BJ (cell line): Measurements from ENCODE around the gene TFAP2E. TPM values are rescaled to one million over a fixed set of nuclear protein-coding genes. Genes with fewer than 3 reads are reported as not detected.
A peak's percentile ranks its signal among the peaks of the same experiment; 100 is the strongest.

ENCODE experiments used
- CTCF ChIA-PET: fragments of 350-600 bp; formaldehyde crosslinking; extraction: SDS; loops from one replicate; lab custom pipeline; 2021; ENCODE audit warnings: antibody characterized with exemption, inconsistent platforms; lab: Yijun Ruan, JAX
- POLR2A ChIA-PET: fragments of 300-600 bp; sonication (Branson Sonifier 250); formaldehyde crosslinking; extraction: SDS; loops from one replicate; lab custom pipeline; 2021; ENCODE audit warnings: antibody characterized with exemption; lab: Charles Lee
- DNase-seq: peaks from one replicate; pipeline ENCODE4 v3.0.0-alpha.2; 2011; ENCODE audit warnings: low read depth
- H3K27me3 ChIP-seq: 2 replicates; pipeline ENCODE4 v1.6.0; 2011; ENCODE audit warnings: low read length; ENCODE audit not compliant: control insufficient read depth, insufficient read depth
- H3K36me3 ChIP-seq: 2 replicates; pipeline ENCODE4 v1.5.1; 2011; ENCODE audit warnings: low read length; ENCODE audit not compliant: control insufficient read depth, insufficient read depth
- H3K4me3 ChIP-seq: 2 replicates; pipeline ENCODE4 v1.5.1; 2011; ENCODE audit warnings: low read depth, mild to moderate bottlenecking, control low read depth, low read length
- polyA plus RNA-seq: library from polyadenylated mRNA; depleted of rRNA; stranded (reverse); fragments of >200 nt; gene quantifications from 2 replicates; pipeline ENCODE4 v1.2.3, GENCODE V29; 2011
- TF ChIP-seq, protein P1 (sequence below): IDR thresholded peaks from 2 replicates; pipeline ENCODE4 v1.5.1; 2011; ENCODE audit warnings: low read depth, mild to moderate bottlenecking, control low read depth, inconsistent platforms, low read length, moderate library complexity; ENCODE audit not compliant: insufficient read depth

The TFAP2E gene
- polyA plus RNA-seq, 1 experiment: 0.07 TPM

GRCh38 chr1:35564037-35564883 lies 8.9 kb upstream of the TFAP2E start:
- TF ChIP-seq, protein P1, sequence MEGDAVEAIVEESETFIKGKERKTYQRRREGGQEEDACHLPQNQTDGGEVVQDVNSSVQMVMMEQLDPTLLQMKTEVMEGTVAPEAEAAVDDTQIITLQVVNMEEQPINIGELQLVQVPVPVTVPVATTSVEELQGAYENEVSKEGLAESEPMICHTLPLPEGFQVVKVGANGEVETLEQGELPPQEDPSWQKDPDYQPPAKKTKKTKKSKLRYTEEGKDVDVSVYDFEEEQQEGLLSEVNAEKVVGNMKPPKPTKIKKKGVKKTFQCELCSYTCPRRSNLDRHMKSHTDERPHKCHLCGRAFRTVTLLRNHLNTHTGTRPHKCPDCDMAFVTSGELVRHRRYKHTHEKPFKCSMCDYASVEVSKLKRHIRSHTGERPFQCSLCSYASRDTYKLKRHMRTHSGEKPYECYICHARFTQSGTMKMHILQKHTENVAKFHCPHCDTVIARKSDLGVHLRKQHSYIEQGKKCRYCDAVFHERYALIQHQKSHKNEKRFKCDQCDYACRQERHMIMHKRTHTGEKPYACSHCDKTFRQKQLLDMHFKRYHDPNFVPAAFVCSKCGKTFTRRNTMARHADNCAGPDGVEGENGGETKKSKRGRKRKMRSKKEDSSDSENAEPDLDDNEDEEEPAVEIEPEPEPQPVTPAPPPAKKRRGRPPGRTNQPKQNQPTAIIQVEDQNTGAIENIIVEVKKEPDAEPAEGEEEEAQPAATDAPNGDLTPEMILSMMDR: peak; percentile 86
- no peak for DNase-seq
- H3K4me3 ChIP-seq: no peak overlapping the region
- POLR2A ChIA-PET: interaction anchor here (0.8 to 1.0 kb wide), 2 partner anchors 113 to 151 kb away, joined by 3 read pairs; no protein-coding TSS in a partner anchor
- CTCF ChIA-PET: interaction anchor here (0.6 to 5.9 kb wide), 37 partner anchors 8 to 366 kb away, joined by 3 to 161 read pairs (median 4); partner anchors contain the start of genes CLSPN and TFAP2E
- peaks cover 17% of the 10 kb centered on the region for H3K36me3 ChIP-seq
- no peaks in the 10 kb centered on the region for H3K27me3 ChIP-seq

GRCh38 chr1:35564884-35565741 lies 8.0 kb upstream of the TFAP2E start:
- CTCF ChIA-PET: interaction anchor here (0.6 to 5.9 kb wide), 39 partner anchors 8 to 367 kb away, joined by 3 to 161 read pairs (median 4); partner anchors contain the start of genes CLSPN and TFAP2E
- Histone ChIP-seq H3K4me3 (no peak overlapping the region), H3K27me3 (no peaks in the 10 kb centered on the region), H3K36me3 (peaks cover 17% of the 10 kb centered on the region)
- POLR2A ChIA-PET: interaction anchor here (0.8 to 1.0 kb wide), 2 partner anchors 114 to 150 kb away, joined by 3 read pairs; no protein-coding TSS in a partner anchor
- no peak for DNase-seq
- TF ChIP-seq, protein P1: no peak

DNA sequence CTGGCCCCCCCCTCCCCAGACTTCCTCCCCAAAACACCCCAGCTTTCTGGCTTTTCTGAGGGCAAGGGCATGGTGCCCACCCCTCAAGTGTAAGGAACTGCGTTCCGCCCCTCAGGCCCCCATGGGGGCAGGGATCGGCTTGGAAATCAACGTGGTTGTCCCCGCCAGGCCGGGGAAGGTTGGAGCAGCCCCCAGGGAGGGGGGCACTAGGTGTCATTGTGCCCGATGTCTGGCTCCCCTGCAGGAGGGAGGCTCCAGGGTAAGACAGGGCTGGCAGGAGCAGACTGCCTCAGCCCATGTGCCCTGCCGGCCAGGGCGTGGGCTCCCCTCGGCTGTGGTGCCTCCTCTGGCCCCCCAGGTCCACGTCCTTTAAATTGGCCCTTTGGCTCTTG lies 7.4 kb upstream of the TFAP2E start:
- no peak overlapping the region for H3K4me3 ChIP-seq
- TF ChIP-seq, protein P1: no peak
- no peak for DNase-seq
- ChIA-PET POLR2A (no interaction called here), CTCF (interaction anchor here (0.7 to 5.9 kb wide), 13 partner anchors 7 to 364 kb away, joined by 3 to 161 read pairs (median 5); partner anchors contain the start of genes CLSPN and TFAP2E)
- H3K27me3 ChIP-seq: no peaks in the 10 kb centered on the region
- H3K36me3 ChIP-seq: peaks cover 17% of the 10 kb centered on the region

GRCh38 chr1:35567947-35568558 lies 5.1 kb upstream of the TFAP2E start:
- POLR2A ChIA-PET: no interaction called here
- peaks cover 12% of the 10 kb centered on the region for H3K36me3 ChIP-seq
- DNase-seq: no peak
- CTCF ChIA-PET: interaction anchor here (0.8 to 5.9 kb wide), 19 partner anchors 11 to 208 kb away, joined by 3 to 161 read pairs (median 6); partner anchors contain the start of genes CLSPN, KIAA0319L and NCDN
- TF ChIP-seq, protein P1: no peak
- peaks cover 2% of the 10 kb centered on the region; the same call in 1 of the 2 replicates for H3K27me3 ChIP-seq
- H3K4me3 ChIP-seq: no peak overlapping the region
